ENCODE results near the gene PDE4B. TPM values are rescaled to one million over a fixed set of nuclear protein-coding genes. Genes with fewer than 3 reads are reported as not detected.

Gene PDE4B
- total and polyA plus RNA-seq, 9 donors = 1.7 to 8.2 (median 5.1) TPM

DNA sequence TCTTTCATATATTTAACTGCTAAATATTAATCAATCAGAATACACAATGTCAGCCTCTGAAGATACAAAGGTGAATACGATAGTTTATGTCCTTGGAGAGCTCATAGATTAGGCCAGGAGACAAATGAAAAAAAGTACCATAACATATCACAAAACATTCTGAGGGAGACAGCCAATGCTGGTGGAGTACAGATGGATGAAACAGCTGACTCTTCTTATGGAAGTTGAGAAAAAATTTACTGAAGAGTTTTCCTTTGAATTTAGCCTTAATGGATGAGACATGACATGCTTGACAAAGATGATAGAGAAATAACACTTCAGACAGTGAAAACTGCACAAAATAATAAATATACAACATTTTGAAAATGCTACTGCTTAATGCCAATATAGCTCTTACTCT lies 193.5 kb downstream of the PDE4B start:
- intact Hi-C loops (cut with DNase I) = no loop called here
- 8 to 36% (median 14%) methylated on average over 1 of the region's 1 CpG for WGBS, 3 donors

DNA sequence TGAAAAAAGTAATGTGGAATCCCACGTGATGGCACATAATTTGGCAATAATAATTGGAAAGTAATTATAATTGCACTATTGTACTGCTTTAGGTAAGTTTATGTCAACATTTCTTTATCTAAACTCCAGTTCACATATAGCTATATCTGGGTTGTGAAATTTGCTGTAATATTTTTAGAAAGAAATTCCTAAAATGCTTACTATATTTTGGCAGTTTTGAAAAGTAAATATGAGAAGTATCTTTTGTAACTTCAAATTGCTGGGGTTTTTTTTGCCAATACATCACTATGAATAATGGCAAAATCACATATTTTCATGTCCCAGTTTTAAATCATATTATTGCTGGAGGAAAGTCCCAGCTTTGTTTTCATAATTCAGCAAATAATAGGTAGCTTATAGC lies 197.5 kb downstream of the PDE4B start:
- no peaks in the 10 kb centered on the region for H3K36me3 ChIP-seq
- TF ChIP-seq, protein P1, sequence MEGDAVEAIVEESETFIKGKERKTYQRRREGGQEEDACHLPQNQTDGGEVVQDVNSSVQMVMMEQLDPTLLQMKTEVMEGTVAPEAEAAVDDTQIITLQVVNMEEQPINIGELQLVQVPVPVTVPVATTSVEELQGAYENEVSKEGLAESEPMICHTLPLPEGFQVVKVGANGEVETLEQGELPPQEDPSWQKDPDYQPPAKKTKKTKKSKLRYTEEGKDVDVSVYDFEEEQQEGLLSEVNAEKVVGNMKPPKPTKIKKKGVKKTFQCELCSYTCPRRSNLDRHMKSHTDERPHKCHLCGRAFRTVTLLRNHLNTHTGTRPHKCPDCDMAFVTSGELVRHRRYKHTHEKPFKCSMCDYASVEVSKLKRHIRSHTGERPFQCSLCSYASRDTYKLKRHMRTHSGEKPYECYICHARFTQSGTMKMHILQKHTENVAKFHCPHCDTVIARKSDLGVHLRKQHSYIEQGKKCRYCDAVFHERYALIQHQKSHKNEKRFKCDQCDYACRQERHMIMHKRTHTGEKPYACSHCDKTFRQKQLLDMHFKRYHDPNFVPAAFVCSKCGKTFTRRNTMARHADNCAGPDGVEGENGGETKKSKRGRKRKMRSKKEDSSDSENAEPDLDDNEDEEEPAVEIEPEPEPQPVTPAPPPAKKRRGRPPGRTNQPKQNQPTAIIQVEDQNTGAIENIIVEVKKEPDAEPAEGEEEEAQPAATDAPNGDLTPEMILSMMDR (IDR thresholded peaks at IDR 0.05) = no peak
- TF ChIP-seq POLR2A (IDR thresholded peaks at IDR 0.05) (no peak), EP300 (IDR thresholded peaks at IDR 0.05) (no peak)
- H3K27me3 ChIP-seq = no peaks in the 10 kb centered on the region
- H3K27ac ChIP-seq = no peak overlapping the region
- intact Hi-C loops (cut with DNase I) = no loop called here
- H3K4me3 ChIP-seq = no peak overlapping the region
- 22 to 27% (median 24%) methylated on average over 1 of the region's 1 CpG for whole genome bisulfite sequencing, 3 donors
- DNase-seq = no peak
- H3K4me1 ChIP-seq (ENCODE audit: insufficient read depth) = no peaks in the 10 kb centered on the region
- no peaks in the 10 kb centered on the region for H3K9me3 ChIP-seq

More for the DNA sequence above, 193.5 kb downstream of the PDE4B start:
- no peak for DNase-seq
- Histone ChIP-seq H3K9me3 (no peaks in the 10 kb centered on the region), H3K36me3 (no peaks in the 10 kb centered on the region), H3K27ac (no peak overlapping the region), H3K4me3 (no peak overlapping the region), H3K4me1 (ENCODE audit: insufficient read depth) (no peaks in the 10 kb centered on the region), H3K27me3 (no peaks in the 10 kb centered on the region)
- TF ChIP-seq, protein P1 (IDR thresholded peaks at IDR 0.05) = no peak
- no peak for TF ChIP-seq POLR2A (IDR thresholded peaks at IDR 0.05)
- no peak for TF ChIP-seq EP300 (IDR thresholded peaks at IDR 0.05)

DNA sequence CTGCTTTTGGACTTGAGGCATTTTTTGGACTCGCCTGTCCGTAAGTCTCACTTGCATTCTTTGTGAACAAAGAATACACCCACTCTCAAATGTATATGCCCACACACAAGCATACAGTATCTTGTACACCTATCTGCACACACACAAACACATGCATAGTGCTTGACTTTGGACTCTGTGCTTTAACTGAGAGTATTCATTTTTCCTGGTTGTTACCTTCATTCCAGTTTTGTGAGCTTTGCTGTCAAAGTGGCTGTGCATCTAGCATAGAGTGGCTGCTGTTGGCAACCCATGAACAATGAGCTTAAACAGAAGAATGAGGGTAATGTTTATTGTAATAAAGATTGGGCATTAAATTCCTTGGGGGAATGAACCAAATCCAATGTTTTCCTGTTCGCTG lies 199.0 kb downstream of the PDE4B start:
- no peak for DNase-seq
- H3K27me3 ChIP-seq = no peaks in the 10 kb centered on the region
- no peaks in the 10 kb centered on the region for H3K9me3 ChIP-seq
- H3K27ac ChIP-seq = no peak overlapping the region
- no peaks in the 10 kb centered on the region for H3K4me1 ChIP-seq (ENCODE audit: insufficient read depth)
- 75 to 86% (median 81%) methylated on average over 3 of the region's 3 CpGs for WGBS, 3 donors
- intact Hi-C loops (cut with DNase I) = no loop called here
- H3K36me3 ChIP-seq = no peaks in the 10 kb centered on the region
- TF ChIP-seq EP300 (IDR thresholded peaks at IDR 0.05) = no peak
- H3K4me3 ChIP-seq = no peak overlapping the region

DNA sequence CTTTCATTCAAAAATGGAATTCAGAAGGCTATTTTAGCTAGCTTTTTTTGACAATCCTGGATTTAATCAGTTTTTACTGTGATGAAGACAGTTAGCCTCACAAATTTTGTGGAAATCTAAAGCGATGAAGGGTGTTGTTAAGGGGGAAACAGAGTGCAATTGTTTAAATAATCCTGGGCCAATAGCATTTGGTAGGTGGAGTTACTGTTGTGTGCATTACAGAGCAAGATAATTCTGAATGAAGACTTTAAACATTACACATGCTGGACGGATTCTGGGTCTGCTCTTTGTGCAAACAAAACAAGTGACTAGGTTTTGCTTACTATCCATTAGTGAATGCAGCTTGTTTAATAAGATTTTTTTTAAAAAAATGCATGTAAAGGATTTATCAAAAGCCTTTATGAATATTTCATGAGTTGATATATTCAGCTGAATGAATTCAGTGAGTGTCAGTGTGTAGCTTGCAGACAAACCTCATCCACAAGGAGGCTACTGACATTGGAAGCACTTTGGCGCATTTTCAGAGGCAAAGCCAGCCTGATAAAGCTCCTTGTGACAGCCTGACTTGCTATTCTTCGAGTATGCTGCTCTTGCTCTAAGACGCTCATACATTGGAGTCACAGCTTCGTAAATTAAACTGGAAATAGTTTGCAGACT lies 199.6 kb downstream of the PDE4B start:
- Histone ChIP-seq H3K36me3 (no peaks in the 10 kb centered on the region), H3K27ac (no peak overlapping the region), H3K9me3 (no peaks in the 10 kb centered on the region), H3K4me1 (ENCODE audit: insufficient read depth) (no peaks in the 10 kb centered on the region), H3K27me3 (no peaks in the 10 kb centered on the region), H3K4me3 (no peak overlapping the region)
- WGBS, 3 donors = 15 to 32% (median 17%) methylated on average over 6 of the region's 6 CpGs
- TF ChIP-seq EP300 (IDR thresholded peaks at IDR 0.05) = no peak
- TF ChIP-seq, protein P1 (IDR thresholded peaks at IDR 0.05) = no peak
- TF ChIP-seq POLR2A (IDR thresholded peaks at IDR 0.05) = no peak
- no peak for DNase-seq
- intact Hi-C loops (cut with DNase I) = no loop called here

DNA sequence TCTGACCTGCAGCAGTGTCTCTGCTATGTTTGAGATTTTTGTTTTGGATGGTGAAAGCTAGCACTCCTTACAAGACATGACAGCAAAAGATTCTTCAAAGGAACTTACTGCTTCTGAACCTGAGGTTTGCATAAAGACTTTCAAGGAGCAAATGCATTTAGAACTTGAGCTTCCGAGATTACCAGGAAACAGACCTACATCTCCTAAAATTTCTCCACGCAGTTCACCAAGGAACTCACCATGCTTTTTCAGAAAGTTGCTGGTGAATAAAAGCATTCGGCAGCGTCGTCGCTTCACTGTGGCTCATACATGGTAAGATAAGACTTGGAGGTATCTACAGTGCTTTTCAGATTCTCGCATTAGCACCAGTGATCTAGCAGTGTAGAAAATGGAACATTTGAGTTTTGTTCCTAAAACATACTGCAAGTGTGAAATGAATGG lies 200.2 kb downstream of the PDE4B start:
- Histone ChIP-seq H3K9me3 (no peaks in the 10 kb centered on the region), H3K4me1 (ENCODE audit: insufficient read depth) (no peaks in the 10 kb centered on the region), H3K27me3 (no peaks in the 10 kb centered on the region), H3K27ac (no peak overlapping the region), H3K4me3 (no peak overlapping the region), H3K36me3 (no peaks in the 10 kb centered on the region)
- TF ChIP-seq, protein P1 (IDR thresholded peaks at IDR 0.05) = no peak
- no peak for TF ChIP-seq EP300 (IDR thresholded peaks at IDR 0.05)
- TF ChIP-seq POLR2A (IDR thresholded peaks at IDR 0.05) = no peak
- WGBS, 3 donors = 73 to 81% (median 76%) methylated on average over 7 of the region's 7 CpGs
- no peak for DNase-seq
- intact Hi-C loops (cut with DNase I) = no loop called here
